Germinal center (tissue), 1 donor: Measurements from ENCODE around the gene SLC35A3.
A peak's percentile ranks its signal among the peaks of the same experiment; 100 is the strongest.
"Not testable (repeated sequence)": the region's sequence is repeated elsewhere in the genome, so short reads cannot be mapped to it uniquely, and the experiment has no call there.

Source experiments
- DNase-seq: peaks from one replicate; pipeline ENCODE4 v3.0.0; 2012; ENCODE audit warnings: mixed read lengths, low spot score

SLC35A3 gene

DNA sequence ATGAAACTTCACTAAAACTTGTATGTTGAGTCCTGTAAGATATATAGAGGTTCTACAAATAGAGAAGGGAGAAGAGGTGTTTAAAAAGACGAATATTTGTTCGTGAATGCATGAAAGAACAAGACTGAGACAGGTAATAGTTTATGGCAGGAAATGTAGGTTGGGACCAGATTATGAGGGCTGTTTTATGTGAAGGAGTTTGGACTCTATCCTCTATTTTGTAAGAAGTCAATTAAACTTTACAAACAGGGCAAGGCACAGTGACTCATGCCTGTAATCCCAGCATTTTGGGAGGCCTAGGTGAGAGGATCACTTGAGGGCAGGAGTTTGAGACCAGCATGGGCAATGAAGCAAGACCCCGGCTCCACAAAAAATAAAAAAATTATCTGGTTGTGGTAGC is 5.7 kb downstream of the SLC35A3 start:
- DNase-seq: no peak

DNA sequence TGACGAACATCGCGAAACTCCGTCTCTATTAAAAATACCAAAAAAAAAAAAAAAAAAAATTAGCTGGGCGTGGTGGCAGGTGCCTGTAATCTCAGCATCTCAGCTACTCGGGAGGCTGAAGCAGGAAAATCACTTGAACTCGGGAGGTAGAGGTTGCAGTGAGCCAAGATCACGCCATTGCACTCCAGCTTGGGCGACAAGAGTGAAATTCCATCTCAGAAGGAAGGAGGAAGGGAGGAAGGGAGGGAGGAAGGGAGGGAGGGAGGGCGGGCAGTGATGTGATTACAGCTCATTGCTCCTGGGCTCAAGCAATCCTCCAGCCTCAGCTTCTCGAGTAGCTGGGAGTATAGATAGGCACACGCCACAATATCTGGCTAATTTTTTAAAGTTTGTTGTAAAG is 7.5 kb downstream of the SLC35A3 start:
- not testable (repeated sequence) for DNase-seq

DNA sequence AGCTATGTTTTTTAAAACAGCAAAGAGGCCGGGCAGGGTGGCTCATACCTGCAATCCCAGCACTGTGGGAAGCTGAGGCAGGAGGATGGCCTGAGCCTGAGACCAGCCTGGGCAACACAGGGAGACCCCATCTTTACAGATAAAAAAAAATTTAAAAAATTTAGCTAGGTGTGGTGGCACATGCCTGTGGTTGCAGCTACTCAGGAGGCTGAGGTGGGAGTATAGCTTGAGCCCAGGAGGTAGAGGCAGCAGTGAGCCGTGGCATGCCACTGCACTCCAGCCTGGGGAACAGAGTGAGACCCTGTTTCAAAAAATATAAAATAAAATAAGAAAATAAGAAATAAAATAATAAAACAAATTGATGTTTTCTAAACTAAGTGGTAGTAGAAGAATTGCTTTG is 8.4 kb downstream of the SLC35A3 start:
- no peak for DNase-seq

DNA sequence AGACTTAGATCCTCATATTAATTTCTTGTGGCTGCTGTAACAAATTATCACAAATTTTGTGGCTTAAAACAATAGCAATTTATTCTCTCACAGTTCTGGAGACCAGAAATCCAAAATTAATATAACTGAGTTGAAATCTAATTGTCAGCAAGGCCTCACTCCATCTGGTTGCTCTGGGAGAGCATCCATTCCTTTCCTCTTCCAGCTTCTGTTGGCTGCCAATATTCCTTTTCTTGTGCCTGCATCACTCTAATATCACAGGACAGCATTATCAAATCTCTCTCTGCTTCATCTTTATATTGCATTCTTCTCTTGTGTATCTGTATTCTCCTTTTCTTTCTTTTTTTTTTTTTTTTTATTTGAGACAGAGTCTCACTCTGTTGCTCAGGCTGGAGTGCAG is 9.3 kb downstream of the SLC35A3 start:
- DNase-seq: no peak

DNA sequence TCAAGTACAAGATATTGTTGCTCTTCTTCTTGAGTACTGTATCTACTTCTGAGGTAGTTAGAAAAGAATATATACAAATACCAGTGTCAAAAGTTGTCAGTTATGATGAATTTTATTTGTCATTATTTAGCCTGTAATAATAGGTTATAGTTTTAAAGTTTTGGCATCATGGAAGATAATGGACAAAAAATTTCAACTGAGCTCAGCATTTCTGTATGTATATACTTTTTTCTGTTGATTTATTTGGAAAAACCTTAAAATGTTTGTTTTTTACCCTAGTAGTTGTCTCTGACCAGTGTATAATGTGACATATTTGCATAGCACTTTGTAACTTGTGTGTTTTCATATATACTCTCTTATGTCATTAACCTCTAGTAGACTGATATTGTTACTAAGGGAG is 11.1 kb downstream of the SLC35A3 start:
- DNase-seq: no peak

DNA sequence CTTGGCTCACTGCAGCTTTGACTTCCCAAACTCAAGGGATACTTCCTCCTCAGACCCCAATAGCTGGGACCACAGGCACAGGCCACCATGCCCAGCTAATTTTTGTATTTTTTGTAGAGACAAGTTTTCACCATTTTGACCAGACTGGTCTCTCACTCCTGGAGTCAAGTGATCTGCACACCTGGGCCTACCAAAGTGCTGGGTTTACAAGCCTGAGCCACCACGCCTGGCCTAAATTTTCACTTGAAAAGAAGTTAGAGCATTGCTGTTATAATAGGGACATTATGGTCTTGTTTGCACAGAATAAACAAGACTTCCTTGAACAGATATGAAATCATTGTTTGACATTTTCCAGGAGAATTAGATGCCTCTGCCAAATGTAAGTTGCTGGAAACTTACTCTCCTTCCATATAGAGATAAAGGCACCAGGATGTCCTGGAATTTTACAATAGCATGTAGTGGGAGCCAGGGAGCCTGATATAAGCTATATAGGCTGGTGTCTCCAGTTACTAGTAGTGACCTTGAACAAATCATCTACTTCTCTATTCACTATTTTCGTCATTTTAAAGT is 16.9 kb downstream of the SLC35A3 start:
- DNase-seq: no peak

DNA sequence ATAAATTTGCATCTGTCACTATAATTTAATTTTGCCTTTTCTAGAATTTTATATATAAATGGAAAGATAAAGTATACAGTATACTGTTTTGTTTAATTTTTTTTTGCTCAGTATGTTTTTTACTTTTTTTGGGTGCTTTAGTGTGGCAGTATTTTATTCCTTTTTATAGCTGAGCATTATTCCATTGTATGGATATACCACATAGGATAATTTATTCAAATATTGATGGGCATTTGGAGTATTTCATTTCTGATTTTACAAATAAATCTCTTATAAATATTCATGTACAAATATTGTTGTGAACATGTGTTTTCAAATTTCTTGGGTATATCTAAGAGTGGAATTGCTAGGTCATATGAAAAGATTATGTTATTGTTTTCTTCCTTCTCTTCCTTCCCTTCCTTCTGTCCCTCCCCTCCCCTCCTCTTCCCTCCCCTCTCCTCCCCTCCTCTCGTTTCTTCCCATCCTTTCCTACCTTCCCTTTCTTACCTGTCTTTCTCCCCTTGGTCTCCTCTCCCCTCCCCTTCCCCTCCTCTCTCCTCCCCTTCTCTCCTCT is 18.5 kb downstream of the SLC35A3 start:
- DNase-seq: no peak

DNA sequence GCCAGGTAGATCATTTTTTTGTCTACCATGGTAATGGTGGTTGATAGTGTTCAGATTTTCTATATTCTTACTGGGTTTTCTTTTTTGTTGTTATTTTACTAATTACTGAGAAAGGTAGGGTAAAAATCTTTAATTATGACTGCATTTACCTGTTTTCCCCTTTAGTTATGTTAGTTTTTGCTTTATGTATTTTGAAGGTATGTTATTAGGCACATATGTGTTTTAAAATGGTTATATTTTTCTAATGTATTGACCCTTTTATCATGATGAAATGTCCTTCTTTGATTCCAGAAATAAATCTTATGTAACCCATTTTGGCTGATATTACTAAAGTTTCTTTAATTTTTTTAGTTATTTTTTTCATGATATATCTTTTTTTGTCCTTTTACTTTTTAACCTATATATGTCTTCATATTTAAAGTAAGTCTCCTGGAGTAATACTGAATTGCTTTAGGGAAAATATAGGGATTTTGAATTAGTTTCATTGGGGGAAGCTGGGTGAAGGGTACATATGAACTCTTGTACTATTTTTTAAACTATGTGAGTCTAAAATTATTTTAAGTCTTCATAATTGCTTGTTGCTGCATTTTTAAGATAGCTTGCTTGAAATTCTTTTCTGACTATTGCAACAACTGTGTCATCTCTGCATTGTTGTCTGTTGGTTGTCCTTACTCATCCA is 22.4 kb downstream of the SLC35A3 start:
- DNase-seq: no peak

DNA sequence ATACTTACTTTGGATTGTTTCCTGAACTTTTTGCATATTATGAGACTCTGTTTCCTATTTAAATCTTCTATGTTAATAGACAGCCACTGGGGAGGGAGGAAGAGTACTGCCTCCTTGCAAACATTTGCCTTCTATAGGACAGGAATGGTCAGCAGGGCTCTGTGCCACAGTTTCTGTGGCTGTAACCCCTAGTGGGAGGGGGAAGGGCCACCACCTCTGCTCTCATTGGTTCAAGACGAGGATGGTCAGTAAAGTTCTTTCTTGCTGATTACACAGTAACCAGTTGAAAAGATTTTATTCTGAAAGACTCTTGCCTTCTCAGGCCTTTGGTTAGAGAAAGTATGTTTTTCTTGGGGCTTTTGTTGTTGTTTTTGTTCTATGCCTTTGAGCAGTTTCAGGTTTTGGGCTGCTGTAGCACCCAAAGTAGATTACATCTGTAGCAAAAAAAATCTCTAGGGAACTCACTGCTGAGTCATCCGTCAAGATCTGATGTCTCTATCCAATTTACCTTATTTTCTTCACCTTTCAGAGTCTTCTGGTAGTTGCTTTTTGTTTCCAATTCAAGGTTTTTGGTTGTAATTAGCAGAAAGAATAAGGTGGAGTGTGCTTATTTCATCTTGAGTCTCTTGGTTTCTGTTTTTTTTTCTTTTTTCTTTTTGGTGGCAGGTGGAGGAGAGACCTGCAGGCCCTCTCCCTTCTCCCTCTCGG is 23.1 kb downstream of the SLC35A3 start:
- no peak for DNase-seq

DNA sequence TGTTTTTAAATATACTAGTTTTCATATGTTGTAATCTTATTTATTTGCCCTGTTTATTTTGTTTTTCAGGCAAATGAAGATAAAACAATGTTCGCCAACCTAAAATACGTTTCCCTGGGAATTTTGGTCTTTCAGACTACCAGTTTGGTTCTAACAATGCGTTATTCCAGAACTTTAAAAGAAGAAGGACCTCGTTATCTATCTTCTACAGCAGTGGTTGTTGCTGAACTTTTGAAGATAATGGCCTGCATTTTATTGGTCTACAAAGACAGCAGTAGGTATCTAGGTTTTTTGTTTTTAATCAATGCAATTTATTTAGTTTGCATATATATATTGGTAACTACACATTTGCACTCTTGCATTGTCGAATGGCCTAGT is 23.7 kb downstream of the SLC35A3 start:
- DNase-seq: no peak

DNA sequence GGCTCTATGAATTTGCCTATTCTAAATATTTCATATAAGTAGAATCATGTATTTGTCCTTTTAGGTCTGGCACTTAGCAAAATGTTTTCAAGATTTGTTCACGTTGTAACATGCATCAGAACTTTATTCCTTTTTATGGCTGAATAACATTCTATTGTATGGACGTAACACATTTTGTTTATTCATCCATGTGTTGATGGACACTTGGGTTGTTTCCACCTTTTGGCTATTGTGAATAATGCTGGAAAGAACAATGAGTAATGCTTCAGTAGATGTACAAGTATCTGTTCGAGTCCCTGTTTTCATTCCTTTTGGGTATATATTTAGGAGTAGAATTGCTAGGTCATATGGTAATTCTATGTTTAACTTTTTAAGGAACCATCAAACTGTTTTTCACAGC is 24.7 kb downstream of the SLC35A3 start:
- DNase-seq: no peak

DNA sequence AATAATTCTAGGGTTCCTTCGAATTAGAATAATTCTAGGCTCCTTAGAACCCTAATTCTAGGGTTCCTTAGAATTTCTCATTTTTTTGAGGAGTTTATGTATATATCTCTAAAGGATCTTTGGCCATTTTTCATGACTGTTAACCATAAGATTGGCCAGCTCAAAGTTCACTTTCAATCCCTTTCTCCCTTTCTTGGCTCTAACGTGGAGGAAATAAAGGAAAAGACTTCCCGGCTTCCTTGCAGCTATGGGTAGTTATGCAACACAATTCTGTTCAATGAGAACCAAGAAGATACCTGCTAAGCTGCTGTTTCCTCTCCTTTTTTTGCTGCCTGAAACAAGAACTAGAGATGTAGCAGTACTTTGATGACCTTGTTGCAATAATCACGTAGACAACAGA is 27.2 kb downstream of the SLC35A3 start:
- DNase-seq: no peak

DNA sequence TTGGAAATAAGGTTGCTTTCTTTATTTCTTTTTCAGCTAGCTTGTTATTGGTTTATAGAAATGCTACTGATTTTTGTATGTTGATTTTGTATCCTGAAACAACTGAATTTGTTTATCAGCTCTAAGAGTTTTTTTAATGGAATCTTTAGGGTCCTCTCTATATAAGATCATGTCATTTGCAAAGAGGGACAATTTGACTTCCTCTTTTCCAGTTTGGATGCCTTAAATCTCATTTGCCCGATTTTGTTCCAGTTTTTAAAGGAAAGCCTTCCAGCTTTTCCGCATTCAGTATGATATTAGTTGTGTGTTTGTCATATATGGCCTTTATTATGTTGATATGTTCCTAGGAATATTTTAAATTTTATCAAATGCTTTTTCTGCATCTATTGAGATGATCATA is 31.7 kb downstream of the SLC35A3 start:
- no peak for DNase-seq

DNA sequence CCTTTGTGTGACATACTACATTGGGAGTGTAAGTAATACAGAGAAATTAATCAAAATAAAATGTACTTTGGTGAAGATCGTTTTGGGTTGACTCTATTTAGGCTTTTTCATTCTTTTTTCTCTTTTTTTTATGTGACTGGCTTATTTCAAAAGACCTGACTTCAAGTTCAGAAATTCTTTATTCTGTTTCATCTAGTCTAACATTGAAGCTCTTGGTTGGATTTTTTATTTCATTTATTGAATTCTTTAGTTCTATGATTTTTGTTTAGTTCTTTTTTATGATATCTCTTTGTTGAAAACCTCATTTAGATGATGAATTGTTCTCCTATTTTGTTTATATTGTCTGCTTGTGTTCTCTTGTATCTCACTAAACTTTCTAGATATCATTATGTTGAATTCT is 35.6 kb downstream of the SLC35A3 start:
- DNase-seq: no peak

DNA sequence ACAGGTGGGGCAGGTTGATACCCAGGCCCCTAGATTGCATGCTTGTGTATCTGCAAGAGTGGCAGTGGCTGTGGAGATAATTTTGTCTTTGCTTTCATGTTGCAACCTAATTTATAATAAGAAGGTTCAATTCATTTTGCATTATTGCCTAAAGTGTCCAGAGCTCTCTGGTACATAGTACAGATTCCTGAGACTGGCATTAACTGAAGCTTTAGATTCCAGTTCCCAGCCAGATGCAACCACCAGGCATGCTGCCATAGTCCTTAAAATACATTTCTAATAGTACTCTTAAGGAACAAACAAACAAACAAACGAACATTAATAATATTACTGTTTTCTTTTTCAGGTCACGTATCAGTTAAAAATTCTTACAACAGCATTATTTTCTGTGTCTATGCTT is 36.9 kb downstream of the SLC35A3 start:
- DNase-seq: no peak

DNA sequence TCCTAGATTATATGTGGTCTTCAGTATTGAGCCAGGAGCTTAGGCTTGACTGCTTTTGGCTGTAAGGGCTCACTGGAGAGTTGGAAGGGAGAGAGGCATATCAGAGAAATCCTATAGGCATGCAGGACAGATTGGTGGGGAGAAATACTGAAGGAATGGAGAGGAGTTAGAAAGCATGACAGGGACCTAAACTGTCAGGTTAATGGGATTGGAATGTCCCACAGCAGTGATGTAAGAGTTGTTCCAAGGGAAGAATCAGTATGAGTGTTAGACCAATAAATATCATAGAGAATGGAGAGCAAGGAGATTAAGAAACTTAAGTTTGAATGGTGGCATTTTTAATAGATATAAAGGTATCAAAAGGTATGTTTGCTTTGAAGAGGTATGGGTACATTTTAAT is 39.7 kb downstream of the SLC35A3 start:
- DNase-seq: no peak

DNA sequence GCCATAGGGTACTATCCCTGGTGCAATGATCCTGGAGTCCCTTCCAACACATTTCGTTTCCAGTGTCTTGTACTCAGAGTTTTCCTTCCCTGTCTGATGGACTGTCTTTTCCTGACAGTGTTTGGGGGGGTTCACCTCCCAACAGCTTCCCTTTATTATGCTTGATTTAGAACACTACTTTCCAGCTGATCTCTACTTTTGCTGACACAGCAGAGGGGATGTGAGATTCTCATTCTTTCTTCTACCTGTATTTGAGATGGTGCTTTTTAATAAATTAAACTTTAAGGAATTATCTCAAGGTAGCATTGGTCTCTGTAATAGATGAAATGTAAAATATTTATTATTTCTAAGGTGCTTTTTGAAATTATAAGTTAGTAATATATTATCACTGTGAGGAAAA is 41.0 kb downstream of the SLC35A3 start:
- no peak for DNase-seq

DNA sequence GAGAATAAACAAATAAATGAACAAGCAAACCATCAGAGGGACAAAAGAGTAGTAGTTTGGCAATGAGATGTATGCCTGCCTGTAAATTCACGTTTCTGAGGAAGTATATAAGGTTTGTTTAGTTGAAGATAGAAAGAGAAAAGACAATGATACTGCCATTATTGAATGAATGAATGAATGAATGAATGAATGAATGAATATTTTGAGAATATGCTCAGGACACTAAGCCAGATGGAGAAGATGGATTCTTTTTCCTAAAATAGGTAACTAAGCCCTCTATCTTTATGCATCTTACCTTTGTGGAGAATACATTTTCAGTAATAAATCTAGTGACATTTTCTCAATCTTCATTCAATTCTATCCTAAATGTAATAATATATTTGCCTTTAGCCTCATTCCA is 49.4 kb downstream of the SLC35A3 start:
- DNase-seq: no peak

DNA sequence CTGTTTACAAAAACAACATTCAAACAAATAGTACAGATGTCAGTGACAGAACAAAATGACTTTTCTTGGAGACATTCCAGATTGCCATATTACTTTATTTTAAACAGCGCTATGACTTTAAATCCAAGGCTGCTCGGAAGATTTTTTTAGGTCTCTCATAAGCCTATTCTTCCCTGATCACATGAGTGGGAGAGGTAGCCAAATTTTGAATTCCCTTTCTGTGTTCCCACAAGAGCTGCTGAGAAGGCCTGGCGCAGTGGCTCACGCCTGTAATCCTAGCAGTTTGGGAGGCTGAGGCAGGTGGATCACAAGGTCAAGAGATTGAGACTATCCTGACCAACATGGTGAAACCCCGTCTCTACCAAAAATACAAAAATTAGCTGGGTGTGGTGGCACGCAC is 53.7 kb downstream of the SLC35A3 start:
- no peak for DNase-seq

DNA sequence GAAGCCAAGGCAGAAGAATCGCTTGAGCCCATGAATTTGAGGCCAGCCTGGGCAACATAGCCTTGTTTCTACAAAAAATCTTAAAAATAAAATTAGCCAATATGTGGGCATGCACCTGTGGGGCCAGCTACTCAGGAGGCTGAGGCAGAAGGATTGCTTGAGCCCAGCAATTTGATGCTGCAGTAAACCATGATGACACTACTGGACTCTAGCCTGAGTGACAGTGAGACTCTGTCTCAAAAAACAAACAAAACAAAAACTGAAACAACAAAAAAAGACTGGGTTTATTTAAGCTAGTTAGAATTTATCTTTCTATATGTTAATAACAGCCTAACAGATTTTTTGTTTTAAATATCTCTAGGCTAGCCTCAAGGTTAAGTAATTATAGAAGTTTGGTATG is 57.4 kb downstream of the SLC35A3 start:
- no peak for DNase-seq

DNA sequence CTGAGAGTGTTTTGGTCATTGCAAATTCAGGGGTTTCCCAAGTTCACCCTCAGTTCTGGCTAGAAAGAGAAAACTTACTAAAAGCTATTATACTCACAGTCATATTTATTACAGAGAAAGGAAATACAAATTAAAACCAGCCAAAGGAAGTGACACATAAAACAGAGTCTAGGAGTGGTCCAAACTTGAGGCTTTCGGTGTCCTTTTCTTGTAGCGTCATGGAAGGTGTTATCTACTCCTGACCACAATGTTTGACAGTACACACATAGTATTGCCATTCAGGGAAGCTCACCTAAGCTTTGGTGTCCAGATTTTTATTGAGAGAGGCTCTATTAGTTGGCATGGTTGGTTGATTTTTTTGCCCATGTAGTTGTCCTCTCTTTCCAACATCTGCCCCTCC is 59.0 kb downstream of the SLC35A3 start:
- DNase-seq: no peak

DNA sequence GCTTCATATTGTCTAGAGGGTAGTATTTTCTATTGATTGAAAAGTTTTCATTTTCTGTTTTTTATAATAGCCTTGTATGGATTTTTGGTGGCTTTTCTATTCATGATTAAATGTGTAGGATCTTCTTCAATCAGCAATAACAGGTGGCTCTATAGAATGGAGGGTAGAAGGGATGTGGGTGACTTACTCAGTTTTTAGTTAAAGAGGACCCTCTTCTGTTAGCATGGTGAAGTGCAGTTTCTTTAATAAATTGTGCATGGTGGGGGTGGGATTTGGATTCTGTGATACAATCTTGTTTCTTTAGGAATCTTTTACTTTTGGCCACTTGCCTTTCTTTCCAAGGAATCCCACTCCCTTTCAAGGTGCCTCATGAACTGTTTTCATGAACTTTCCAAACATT is 64.7 kb downstream of the SLC35A3 start:
- DNase-seq: peak; percentile 27

DNA sequence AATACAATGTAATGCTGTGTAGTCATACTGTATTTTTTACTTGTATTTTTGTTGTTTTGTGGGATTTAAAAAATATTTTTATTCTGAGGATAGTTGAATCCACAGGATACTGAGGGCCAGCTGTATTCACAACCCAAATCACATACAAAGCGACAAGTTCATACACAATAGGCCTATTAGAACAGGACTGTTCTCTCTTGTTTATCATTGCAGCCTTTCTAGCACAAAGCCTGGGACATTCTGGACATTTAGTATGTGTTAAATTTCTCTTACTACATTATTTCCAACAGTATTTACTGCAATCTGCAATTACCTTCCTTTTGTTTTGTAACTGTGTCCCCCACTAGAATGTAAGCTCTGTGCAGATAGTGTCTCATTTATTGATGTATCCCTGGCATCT is 65.4 kb downstream of the SLC35A3 start:
- DNase-seq: no peak
